ENCODE data around the gene ACKR3.

ACKR3 gene

GRCh38 chr2:236571145-236571544 is 1.5 kb downstream of the ACKR3 start:
- no peak for DNase-seq

- DNase-seq: no peak
Observed at GRCh38 chr2:236572482-236572881, 2.9 kb downstream of the ACKR3 start.

- no peak for DNase-seq
Observed at GRCh38 chr2:236573066-236573929, 3.7 kb downstream of the ACKR3 start.

DNA sequence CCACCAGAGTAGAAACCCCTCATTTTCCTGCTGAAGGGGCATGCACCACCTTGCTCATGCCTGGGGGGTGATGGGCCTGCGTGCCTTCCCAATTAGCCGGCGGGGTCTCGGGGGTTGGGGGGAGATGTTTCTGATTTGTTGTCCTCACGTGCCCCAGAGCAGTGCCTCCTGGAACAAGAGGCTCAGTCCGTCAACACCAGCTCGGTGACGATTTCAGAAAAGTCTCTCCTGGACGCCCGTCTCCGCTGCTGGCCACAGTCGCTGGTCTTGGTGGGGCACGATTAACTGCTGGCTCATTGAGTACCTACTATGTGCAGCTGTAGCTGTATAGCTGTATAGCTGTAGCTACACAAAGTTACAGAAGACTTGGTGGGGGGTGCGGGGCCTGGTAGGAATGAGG is 4.4 kb downstream of the ACKR3 start:
- DNase-seq: no peak

DNA sequence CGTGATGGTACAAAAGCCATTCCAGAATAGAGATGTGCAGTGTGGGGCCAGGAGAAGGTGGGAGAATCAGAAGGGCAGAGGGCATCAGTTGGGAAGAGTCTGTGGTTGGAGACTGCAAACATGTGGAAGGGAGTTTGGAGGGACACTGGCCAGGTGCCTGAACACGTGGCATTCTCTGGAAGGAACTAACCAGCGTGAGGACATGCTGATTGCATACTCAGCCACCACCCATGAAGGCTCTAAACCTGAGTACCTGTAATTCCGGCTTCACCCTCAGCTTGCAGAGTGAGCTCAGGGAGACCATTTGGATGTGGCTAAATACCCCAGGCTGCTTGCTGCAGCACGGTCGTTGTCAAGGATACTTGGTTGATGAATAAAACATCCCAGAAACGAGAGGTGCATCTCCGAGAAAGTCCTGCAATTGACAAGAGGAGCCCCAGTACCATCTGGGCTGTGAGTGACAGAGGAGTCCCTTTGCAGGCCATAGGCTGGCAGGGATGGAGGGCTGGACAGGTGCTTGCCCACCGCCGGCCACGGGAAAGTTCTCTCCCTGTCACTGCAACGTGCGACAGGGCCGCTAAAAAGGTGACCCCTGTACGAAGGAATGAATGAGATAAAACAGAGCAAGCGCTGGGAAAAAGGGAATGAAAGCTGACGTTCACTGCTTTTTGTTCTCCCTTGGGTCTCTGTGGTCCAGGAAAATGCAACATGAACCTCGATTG is 5.0 kb downstream of the ACKR3 start:
- no peak for DNase-seq

- DNase-seq: no peak
Observed at GRCh38 chr2:236575510-236575909, 5.9 kb downstream of the ACKR3 start.

GRCh38 chr2:236576087-236576486 is 6.5 kb downstream of the ACKR3 start:
- no peak for DNase-seq

DNA sequence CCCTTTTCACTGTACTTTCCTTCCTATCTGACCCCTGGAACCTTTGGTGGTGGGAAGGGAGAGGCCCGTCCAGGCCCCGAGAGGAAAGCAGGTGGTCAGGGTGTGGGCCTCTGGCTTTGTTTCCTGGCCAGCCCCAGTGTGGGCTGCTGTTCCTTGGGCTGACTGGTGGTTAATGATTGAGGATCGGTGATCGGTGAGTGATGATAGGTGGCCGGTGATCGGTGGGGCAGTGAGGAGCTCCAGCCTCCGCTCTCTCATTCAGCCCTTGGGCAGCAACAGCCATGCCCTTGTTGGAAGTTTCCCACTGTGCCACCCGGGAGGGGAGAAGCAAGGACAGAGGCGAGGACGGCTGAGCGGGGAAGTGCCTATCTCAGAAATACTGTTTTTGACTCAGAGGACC is 7.3 kb downstream of the ACKR3 start:
- no peak for DNase-seq

DNA sequence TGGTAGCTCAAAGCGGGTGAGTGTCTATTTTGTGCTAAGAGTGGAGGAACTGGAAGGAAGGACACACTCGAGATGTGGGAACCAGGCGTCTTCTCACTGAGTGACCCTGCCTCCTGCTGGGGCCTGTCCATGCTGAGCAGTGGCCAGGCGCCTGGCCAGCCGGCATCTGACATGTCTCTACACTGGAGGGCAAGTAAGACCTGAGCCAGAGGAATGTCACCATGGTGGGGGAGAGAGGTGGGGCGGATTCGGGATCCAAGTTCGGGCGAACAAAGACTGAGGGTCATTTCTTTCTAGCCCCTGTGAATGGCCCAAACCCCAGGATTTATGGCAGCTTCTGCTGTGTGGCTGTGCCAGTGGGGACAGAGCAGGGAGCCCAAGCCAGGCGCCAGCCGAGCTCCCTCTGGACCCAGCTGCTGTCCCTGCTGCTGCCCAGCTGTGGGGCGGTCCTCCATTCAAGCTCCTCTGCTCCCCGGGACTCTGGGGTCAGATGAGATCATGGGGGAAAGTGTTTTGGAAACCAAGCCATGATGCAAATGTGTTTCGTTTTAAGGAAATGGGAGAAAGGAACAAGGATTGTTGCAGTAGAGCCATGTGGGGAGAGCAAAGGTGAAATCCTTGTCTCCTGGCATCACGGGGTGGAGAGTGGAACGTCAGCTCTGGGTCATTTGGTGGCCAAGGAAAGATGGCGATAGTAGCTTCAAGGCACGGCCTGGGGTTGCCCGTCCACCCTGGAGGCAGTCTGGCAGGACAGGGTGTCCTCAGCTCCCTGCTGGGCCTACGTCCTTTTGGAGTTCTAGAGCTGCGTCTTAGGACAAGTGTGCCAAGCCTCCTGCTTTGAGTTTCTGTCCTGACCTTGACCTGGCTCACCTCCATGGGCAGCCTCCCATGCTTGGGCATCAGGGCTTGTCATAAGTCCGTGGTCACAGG is 8.1 kb downstream of the ACKR3 start:
- DNase-seq: no peak

- no peak for DNase-seq
Observed at GRCh38 chr2:236578411-236578846, 8.8 kb downstream of the ACKR3 start.

- no peak for DNase-seq
Observed at GRCh38 chr2:236579048-236579745, 9.6 kb downstream of the ACKR3 start.

DNA sequence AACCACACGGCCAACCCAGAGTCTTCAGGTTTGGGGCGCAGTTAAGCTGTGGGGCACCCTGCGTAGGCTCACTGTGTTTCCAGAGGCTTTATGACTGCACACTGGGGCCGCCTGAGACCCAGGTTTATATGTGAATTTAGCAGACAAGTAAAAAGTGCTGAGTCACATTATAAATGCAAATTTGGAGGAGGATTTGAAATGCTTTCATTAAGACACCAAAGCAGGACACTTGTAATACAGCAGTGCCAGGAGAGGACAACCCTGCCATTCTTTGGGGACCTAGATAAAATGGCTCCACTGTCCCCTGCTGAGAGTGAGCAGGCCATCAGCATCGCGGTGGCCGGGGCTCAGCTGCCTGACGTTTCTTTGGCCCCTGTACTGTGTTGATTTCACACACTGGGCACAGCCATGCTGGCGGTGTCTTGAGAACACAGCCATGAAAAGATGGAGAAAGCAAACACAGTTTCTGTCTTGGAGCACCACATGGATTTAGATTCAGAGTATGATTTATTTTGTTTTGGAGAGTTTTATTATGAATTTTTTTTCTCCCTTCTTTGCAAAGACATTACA is 10.2 kb downstream of the ACKR3 start:
- DNase-seq: no peak

GRCh38 chr2:236580746-236581355 is 11.2 kb downstream of the ACKR3 start:
- no peak for DNase-seq

- no peak for DNase-seq
Observed at GRCh38 chr2:236581546-236581945, 11.9 kb downstream of the ACKR3 start.

GRCh38 chr2:236582968-236583367 is 13.3 kb downstream of the ACKR3 start:
- DNase-seq: no peak

GRCh38 chr2:236583621-236584203 is 14.1 kb downstream of the ACKR3 start:
- DNase-seq: no peak

DNA sequence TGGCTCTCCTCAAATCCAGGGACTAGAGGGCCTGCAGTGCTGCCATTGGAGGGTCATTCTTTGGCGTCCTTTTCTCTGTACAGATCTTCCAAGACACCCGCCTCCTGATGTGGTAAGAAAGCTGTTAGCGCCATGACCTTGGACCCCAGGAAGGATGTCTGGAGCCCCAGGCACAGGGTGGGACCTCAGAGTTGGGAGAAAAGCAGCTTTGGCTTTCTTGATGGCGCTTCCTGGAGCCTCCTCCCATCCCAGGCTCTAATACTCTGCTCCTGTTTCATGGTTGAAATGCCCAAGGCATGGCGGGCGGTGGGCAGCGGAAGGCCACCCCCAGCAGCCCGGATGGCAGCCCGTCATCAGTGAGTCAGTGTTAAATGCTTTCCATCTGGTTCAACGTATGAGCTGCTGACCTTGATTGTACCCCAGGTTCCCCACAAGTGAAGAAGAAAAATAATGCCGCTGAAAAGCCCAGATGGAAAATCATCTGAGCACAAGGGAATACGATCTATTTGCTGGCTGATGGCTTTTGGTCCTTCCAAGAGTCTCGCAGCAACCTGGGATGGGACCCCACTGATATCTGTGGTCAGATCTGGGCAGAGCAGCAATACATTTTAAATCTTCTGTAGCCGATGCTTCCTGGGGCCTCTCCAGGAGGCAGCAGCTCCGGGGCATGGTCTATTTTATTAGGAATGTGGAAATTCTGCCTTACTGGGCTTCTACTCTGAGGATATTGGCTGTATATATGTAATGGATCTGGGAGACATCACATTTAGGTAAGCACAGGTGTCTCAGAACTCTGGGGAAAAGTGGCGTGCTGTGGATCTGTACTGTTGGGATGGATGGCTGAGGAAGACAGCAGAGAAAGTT is 15.1 kb downstream of the ACKR3 start:
- no peak for DNase-seq

DNA sequence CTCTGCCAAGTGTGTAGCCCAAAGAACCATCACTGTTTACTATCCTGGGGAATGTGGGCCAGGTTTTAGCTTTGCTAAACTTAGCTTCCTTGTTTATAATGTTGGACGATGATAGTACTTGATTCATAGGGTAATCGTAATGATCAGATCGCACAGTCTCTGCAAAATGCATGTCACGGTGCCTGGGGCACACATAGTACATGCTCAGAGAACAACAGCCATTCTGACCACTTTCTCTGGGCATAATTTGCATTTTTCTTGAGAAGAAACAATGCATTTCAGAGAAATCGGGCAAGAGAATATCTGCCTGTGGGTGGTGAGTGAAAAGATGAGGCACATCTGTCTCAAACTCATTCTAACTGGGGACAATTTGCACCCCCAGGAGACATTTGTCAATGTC is 16.3 kb downstream of the ACKR3 start:
- DNase-seq: no peak

- DNase-seq: no peak
Observed at GRCh38 chr2:236587861-236588815, 18.5 kb downstream of the ACKR3 start.

All from NCI-H1436 (cell line).